GM23248 (cell line): Measurements from ENCODE around the gene LMF1.

Experiments used
- EZH2 ChIP-seq: fragments of 200-600 bp; sonication (generic); IDR thresholded peaks from 2 replicates; pipeline ENCODE4 v1.6.1; 2018; ENCODE audit warnings: antibody characterized with exemption, mild to moderate bottlenecking; ENCODE audit not compliant: insufficient read depth, poor library complexity, severe bottlenecking
- EZH2phosphoT487 ChIP-seq: fragments of 200-600 bp; sonication (generic); IDR thresholded peaks from 2 replicates; pipeline ENCODE4 v1.6.1; 2018; ENCODE audit warnings: antibody characterized with exemption, moderate library complexity, mild to moderate bottlenecking, low read depth; ENCODE audit not compliant: insufficient read depth

GRCh38 chr16:817001-817906 is 153.5 kb downstream of the LMF1 start:
- TF ChIP-seq EZH2phosphoT487 (no peak), EZH2 (peak; percentile 47)
